ENCODE data around the gene REM2. TPM values are rescaled to one million over a fixed set of nuclear protein-coding genes. Genes with fewer than 3 reads are reported as not detected.
A peak's percentile ranks its signal among the peaks of the same experiment; 100 is the strongest.
"Not testable (repeated sequence)": the region's sequence is repeated elsewhere in the genome, so short reads cannot be mapped to it uniquely, and the experiment has no call there.

Gene REM2
- polyA plus RNA-seq, 4 donors, result 0.87 to 2.0 (median 1.3) TPM

DNA sequence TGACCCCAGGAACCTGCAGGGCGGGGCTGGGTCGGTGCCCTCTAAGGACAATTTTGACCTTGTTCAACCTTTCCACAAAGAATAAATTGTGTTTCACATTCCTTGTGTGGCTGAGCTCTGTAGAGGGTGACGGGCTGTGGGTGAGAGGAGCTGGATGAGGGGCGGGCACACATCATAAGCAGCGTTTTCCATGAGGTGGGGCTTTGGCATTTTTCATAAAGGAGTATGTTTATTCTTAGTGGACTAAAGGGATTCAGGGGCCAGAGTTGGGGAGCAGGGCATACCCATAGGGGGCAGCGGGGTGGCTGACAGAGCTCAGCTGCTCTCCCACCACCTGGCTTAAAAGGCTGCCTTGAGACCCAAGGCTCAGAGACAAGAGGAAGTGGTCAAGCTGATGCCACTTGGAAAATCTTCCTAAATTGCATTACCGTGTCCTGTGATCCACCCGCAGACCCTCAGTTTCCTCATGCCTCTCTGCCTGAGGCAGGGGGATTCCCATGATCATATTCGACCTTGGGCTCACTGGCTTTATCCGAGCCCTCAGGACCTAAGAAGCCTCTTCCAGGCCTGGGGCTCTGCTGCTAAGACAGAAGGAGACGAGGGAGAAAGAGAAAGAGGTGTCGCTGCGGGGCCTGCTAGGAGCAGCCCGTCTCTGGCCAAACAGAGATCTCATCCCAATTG lies 35.2 kb upstream of the REM2 start:
- DNase-seq (ENCODE audit: low read depth in 4 of 4, low spot score in 3 of 4), result no peak

DNA sequence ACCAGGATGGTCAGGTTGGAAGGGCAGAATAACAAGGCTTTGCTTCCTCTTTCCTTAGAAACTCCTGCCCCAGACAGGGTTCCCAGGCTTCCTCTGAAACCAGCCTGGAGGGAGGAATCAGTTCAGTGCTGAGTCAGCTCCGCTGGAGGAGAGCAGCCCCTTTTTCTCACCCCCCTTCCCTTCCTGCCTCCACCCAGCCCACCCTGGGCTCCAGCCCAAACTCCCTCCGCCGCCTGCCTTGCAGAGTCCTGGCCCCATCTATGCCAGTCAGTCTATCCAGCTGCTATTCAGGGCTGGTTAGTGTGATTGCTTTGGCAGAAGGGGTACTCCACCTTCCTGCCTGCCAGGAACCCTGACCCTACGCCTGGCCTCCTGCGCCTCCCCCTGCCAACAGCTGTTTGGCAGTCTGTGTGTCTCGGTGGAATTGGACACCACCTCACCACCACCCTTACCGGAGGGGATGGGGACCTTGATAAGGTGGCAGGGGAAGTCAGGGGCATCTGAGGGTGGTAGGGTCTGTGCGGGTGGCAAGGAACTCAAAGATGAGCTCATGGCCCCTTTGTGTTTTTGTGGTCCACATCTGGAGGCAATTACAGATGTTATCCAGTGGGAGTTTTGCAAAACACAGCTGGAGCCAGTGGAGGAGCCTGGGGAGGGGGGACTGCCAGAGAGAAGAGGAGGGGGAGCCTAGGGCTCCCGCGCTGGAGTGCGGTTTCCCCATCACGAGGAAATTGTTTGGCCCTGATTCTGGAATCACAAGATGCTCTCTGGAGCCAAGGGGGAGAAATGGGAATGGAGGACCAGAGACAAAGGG lies 34.5 kb upstream of the REM2 start:
- peak in 2 of 4 donors; percentile 52 to 68 for DNase-seq (ENCODE audit: low read depth in 4 of 4, low spot score in 3 of 4)

DNA sequence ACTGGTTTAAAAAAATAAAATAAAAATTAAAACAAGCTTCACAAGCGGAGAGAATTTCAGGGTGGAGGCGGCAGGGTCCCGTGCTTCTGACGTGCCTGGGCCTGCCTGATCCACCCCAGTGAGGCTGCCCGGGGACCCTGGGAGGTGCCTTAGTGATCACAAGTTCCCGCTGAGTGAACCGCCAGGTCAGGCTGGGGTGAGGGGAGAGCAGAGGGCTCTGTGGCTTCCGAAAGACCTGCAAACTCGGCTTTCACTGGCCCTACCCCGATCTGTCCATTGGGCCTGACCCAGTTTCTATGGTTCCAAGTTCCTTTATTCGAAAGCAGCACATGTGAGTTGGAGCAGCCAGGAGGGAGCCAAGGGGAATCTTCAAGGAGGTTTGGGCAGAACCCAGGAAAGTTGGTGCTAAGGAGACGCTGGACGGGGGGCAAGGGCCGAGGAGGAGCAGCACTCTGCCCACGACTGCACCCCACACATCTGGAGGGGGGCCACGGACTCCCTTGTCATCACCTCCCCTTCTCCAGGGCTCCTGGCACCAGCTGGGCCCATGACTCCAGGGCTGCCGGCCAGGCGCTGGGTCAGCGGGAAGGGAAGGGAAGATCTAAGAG lies 33.7 kb upstream of the REM2 start:
- DNase-seq (ENCODE audit: low read depth in 4 of 4, low spot score in 3 of 4), result no peak

DNA sequence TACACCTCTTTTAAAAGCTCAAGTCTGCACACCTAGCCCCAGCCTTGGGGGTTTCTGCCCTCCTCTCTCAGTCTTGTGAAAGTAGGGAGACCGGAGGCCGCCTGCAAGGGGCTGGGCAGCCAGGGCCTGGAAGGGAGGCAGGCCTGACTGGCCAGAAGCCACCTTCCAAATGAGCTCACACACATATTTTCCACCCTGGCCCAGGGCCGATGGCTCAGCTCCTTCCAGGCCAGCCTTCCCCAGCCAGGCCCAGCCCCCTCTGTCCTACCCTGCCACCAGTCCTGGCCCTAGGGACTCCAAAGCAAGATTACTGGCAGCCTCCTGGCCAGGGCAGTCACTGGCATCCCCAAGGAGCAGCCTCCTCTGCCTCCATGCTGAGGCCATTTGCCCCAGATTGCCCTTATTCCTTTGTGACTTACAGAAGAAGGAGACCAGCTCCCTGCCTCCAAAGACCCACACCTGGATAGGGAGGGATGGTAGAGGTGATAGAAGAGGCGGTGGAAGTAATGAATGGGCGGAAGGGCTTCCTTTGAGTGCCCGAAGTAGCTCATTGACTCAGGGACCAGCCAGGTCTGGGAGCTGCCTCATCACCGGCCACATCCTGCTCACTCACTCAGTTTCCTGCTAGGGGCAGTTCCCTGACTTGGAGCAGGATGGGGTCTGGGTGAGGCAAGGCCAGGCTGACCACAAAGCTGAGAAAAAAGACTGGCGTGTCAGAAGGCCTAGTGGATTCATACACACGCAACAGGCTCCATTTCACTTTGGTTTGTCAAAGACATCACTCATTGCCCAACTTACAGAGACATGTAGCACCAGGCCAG lies 31.9 kb upstream of the REM2 start:
- no peak for DNase-seq (ENCODE audit: low read depth in 4 of 4, low spot score in 3 of 4)

DNA sequence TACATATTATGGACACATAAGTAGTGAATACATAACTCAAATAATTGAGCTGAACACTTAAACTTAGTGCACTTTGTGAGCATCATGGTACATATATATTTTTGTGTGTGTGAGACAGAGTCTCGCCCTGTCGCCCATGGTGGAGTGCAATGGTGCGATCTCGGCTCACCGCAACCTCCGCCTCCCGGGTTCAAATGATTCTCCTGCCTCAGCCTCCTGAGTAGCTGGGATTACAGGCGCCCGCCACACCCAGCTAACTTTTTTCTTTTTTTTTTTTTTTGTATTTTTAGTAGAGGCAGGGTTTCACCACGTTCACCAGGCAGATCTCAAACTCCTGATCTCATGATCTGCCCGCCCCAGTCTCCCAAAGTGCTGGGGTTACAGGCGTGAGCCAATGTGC lies 30.8 kb upstream of the REM2 start:
- not testable (repeated sequence) for DNase-seq (ENCODE audit: low read depth in 4 of 4, low spot score in 3 of 4)

DNA sequence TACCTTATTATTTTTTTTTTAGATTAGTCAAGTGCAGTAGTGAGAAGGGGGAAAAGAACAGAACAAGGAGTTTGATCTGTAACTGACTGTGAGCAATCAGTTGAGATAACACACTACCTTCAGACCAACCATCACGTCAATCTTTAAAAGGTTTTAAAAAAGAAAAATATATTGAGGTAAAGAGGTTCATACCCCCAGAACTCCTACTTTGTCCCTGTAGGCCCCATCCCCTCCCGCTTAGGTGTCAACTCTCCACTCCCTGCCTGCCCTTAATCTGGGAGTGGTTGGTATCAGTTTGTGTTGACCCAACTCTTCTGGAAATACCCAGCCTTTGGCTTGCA lies 30.5 kb upstream of the REM2 start:
- DNase-seq (ENCODE audit: low read depth in 4 of 4, low spot score in 3 of 4), result no peak

DNA sequence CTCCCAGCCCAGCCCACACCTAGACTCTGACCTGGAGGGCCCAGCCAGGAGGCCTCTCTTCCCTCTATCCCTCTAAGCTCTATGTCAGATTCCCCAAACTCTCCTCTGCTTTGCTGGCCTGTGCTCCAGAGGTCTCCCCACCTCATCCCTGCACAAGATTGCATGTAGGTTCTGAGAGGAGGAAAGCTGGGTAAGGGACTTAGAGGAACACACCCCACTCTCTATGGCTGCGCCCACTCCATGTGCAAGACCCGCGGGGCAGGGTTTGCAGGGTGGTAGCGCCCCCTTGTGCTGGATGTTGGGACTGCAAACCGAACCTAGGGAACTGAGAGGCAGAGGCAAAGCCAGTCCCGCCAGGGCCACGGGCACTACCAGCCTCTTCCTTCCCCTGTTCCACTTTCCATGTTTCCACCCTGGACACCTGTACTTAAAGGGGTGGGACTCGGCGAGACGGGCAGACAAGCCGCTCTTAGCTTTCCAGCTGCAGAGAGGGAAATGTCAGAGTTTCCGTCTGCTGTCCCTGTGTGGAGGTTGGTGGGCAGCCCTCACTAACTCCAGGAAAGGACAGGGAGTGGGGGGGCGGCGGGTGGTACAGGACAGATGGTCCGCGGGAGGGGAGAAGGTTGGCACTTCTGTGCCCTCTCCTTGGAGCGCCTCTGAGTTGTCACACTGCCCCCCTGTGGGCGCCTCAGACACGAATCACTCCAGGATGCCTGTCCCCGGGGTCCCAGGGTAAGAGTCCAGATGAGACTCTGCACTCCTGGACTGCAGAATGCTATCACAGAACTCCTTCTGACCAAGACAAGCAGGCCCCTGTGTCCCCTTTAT lies 29.9 kb upstream of the REM2 start:
- DNase-seq (ENCODE audit: low read depth in 4 of 4, low spot score in 3 of 4), result peak in 2 of 4 donors; percentile 72 to 75

DNA sequence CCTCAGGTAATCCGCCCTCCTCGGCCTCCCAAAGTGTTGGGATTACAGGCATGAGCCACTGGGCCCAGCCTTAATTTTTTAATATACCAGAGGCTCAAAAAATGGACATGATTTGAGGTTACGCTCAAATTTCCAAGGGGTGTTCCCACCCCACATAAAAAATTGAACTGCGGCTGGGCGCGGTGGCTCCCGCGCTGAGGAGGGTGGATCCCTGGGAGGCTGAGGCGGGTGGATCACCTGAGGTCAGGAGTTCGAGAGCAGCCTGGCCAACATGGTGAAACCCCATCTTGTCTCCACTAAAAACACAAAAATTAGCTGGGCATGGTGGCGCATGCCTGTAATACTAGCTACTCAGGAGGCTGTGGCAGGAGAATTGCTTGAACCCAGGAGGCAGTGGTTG lies 28.7 kb upstream of the REM2 start:
- DNase-seq (ENCODE audit: low read depth in 4 of 4, low spot score in 3 of 4), result not testable (repeated sequence)

DNA sequence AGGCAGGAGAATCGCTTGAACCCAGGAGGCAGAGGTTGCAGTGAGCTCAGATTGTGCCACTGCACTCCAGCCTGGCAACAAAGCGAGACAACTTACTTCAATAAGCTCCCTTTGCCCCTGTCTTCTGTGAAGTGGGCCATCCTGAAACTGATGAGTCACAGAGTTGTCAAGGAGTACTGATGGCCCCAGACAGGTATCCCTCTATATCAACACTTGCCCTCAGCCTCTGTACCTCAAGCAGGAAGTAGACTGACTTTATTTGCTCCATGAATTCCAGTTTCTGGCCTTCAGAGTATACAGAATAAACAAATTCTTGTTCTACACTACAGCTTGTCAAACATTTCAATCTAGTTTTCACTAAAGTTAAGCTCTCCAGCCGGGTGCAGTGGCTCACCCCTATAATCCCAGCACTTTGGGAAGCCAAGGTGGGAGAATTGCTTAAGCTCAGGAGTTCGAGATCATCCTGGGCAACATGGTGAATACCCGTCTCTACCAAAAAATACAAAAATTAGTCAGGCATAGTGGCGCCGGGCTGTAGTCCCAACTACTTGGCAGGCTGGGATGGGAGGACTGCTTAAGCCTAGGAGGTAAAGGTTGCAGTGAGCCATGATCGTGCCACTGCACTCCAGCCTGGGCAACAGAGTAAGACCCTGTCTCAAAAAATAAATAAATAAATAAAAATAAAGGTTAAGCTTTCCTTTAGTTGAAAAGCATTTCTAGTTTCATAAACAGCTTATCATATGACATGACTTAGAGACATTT lies 27.9 kb upstream of the REM2 start:
- DNase-seq (ENCODE audit: low read depth in 4 of 4, low spot score in 3 of 4), result no peak

DNA sequence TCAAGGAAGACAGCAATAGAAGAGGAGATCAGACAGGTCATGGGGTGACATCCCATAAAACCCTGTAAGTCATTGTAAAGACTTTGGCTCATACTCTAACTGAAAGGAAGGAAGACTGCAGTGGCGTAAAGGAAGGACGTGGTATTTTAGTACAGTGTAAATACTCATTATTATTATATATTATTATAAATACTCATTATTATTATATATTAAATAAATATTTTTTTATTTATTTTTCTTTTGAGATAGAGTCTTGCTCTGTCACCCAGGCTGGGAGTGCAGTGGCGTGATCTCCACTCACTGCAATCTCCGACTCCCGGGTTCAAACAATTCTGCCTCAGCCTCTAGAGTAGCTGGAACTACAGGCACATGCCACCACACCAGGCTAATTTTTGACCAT lies 26.6 kb upstream of the REM2 start:
- DNase-seq (ENCODE audit: low read depth in 4 of 4, low spot score in 3 of 4), result no peak

DNA sequence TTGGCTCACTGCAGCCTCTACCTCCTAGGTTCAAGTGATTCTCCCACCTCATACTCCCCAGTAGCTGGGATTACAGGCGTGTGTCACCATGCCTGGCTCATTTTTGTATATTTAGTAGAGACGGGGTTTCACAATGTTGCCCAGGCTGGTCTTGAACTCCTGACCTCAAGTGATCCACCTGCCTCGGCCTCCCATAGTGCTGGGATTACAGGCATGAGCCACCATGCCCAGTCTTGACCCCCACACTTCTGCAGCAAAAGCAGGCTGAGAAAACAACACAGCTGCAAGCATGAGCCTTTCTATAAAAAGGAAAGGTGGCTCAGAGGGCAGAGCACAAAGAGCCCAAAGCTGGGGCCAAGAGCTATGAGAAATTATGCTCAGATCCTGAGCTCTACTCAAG lies 22.6 kb upstream of the REM2 start:
- not testable (repeated sequence) for DNase-seq (ENCODE audit: low read depth in 4 of 4, low spot score in 3 of 4)

DNA sequence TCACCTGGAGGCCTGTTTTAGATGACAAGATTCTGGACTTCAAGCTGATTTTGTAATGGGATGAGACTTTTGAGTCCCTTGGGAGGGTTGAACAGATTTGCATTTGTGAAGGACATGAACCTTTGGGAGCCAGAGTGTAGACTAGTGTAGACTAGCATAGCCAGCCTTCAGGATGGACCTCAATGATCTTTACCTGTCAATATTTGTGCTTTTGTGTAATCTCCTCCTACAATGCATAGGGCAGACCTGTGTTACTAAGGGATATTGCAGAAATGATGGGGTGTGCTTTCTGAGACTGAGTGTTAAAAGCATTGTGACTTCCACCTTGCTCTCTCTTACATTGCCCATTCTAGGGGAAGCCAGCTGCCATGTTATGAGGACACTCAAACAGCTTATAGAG lies 21.4 kb upstream of the REM2 start:
- no peak for DNase-seq (ENCODE audit: low read depth in 4 of 4, low spot score in 3 of 4)

DNA sequence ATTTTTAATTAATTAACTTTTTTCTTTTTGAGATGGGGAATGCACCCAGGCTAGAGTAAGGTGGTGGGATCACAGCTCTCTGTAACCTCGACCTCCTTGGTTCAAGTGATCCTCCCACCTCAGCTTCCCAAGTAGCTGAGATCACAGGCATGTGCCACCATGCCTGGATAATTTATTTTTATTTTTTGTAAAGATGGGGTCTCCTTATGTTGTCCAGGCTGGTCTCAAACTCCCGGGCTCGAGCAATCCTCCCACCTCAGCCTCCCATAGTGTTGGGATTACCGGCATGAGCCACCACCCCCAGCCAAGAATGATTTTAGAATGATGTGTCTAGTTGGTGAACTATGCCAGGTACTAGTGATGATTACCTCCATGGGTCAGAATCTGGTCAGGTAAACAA lies 18.0 kb upstream of the REM2 start:
- DNase-seq (ENCODE audit: low read depth in 4 of 4, low spot score in 3 of 4), result no peak

DNA sequence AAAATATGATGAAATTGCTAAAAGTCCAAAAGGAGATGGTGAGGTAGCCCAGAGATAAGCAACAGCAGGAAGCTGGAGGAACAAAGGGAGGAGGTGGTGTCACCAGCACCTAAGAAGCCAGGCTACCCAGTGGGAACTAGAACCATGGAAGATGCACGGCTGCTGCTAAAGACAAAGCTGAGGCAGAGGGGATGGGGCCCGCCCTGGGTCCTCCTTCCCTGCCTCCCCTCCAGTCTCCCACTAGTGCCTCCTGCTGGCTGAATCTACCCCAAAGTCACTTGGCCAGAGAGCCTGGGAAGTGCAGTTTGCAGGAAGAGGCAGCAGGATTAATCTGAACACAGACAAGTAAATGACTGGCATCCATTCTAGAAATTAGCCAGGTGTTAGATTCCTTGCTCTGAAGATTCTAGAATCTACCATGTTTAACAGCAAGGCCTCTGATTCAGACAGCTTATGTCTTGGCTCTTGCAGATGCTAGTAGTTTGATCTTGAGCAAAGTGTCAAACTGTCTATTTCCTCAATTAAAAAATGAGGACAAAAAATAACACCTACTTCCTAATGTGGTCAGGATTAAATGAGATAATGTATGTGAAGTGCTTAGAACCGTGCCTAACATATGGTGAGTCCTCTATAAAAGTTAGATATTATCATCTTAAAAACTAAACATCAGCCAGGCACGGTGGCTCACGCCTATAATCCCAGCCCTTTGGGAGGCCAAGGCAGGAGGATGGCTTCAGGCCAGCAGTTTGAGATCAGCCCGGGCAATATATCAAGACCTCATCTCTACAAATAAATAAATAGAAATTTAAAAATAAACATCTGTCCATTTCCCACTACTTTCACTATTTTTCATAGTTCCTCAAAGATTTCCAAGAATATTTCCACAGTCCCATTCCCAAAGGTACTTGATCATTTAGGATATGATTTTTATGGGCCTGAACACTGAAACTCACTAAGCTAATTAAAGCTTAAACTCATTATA lies 17.3 kb upstream of the REM2 start:
- DNase-seq (ENCODE audit: low read depth in 4 of 4, low spot score in 3 of 4), result no peak

DNA sequence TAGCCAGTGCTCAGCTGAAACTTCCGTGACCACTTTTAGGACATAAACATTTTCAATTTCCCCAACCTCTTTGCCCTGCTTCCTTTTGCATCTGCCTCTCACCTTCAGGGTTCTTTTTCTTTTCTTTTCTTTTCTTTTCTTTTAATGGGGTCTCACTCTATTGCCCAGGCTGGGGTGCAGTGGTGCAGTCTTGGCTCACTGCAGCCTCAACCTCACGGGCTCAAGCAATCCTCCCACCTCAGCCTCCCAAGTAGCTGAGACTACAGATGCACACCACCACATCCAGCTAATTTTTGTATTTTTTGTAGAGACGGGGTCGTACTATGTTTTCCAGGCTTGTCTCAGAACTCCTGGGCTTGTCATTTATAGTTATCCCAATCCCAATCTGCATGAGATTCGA lies 16.1 kb upstream of the REM2 start:
- DNase-seq (ENCODE audit: low read depth in 4 of 4, low spot score in 3 of 4), result no peak

DNA sequence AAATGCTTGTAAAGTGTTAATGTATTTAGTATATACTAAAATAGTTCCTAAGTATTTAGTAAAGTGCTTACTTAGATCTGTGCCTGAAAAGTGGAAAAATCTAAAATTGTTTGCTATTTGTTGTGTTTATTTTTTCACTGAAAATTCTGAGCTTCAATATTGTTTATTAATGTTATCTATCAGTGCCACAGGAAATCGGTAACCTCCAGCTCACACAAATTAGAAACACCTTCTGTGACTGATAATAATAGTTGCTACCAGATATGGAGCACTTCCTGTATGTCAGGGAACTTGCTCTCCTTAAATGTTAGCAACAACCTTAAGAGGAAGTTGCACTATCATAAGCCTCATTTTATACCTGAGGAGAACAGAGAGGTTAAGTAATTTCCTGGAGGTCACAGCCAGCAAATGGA lies 12.2 kb upstream of the REM2 start:
- no peak for DNase-seq (ENCODE audit: low read depth in 4 of 4, low spot score in 3 of 4)

DNA sequence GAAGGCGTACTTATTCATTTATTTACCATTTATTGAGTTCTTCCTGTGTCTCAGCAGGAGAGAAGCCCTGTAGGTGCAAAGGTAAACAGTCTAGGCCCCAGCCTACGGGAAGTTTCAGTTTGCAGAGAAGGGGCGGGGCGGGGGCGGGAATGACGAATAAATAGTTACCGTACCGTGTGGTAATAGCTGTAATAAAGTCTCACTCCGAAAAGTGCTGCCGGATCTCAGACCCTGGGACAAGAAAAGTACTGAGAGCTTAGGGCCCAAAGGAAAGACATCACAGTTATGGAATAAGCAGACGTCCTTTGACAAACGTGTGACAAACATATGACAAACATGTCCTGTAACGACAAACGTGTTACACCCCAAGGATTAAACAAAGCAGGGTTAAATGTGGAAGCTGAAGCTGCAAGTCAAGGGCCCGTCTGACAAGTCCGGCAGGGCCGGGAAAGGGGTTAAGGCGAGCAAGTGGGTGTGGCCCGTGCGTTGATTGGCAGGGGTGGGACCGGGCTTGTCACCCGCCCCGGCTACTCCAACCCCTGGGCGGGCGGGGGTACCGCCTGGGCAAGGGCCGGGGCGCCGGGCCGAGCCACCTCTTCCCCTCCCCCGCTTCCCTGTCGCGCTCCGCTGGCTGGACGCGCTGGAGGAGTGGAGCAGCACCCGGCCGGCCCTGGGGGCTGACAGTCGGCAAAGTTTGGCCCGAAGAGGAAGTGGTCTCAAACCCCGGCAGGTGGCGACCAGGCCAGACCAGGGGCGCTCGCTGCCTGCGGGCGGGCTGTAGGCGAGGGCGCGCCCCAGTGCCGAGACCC lies 11.6 kb upstream of the REM2 start, which contains the start of gene LRP10:
Gene LRP10 (plus strand): TSS at position 517 of the 809 bp plus-strand sequence. CDS start 564 bp downstream, outside the sequence.
- peak in 3 of 4 donors; percentile 82 to 87 (median 83) for DNase-seq (ENCODE audit: low read depth in 4 of 4, low spot score in 3 of 4)
